Endodermal cell (in vitro differentiated cells): ENCODE measurements around the gene APOA5. TPM values are rescaled to one million over a fixed set of nuclear protein-coding genes. Genes with fewer than 3 reads are reported as not detected.

ENCODE experiments used
- DNase-seq: peaks from one replicate; pipeline ENCODE4 v3.0.0-alpha.2; 2017
- H3K27ac ChIP-seq: 2 replicates; pipeline ENCODE4 v1.5.1; 2013; ENCODE audit warnings: mild to moderate bottlenecking, low read depth, low read length, moderate library complexity
- H3K27me3 ChIP-seq: 2 replicates; pipeline ENCODE4 v1.6.1; 2013; ENCODE audit warnings: mild to moderate bottlenecking, low read length, moderate library complexity; ENCODE audit not compliant: insufficient read depth, control insufficient read depth, poor library complexity, severe bottlenecking
- H3K36me3 ChIP-seq: 2 replicates; pipeline ENCODE4 v1.7.0; 2013; ENCODE audit warnings: mild to moderate bottlenecking, low read length, moderate library complexity; ENCODE audit not compliant: control insufficient read depth, insufficient read depth
- H3K4me1 ChIP-seq: one replicate; pipeline ENCODE4 v1.7.0; 2013; ENCODE audit warnings: low read length; ENCODE audit not compliant: control insufficient read depth, insufficient read depth
- H3K4me3 ChIP-seq: 2 replicates; pipeline ENCODE4 v1.5.1; 2013; ENCODE audit warnings: mild to moderate bottlenecking, low read length, moderate library complexity
- H3K9ac ChIP-seq: 2 replicates; pipeline ENCODE4 v1.6.1; 2013; ENCODE audit warnings: mild to moderate bottlenecking, low read length, moderate library complexity; ENCODE audit not compliant: poor library complexity, severe bottlenecking; ENCODE audit errors: extremely low read depth
- H3K9me3 ChIP-seq: 2 replicates; pipeline ENCODE4 v1.6.1; 2013; ENCODE audit warnings: mild to moderate bottlenecking, low read length, moderate library complexity; ENCODE audit not compliant: control insufficient read depth
- H3K27ac Mint-ChIP-seq: 2 replicates; pipeline ENCODE4 v1.8.0; 2020; ENCODE audit warnings: mixed read lengths
- H3K27me3 Mint-ChIP-seq: 2 replicates; pipeline ENCODE4 v1.8.0; 2021; ENCODE audit warnings: mild to moderate bottlenecking, mixed read lengths; ENCODE audit not compliant: insufficient read depth
- H3K36me3 Mint-ChIP-seq: 2 replicates; pipeline ENCODE4 v1.8.0; 2020; ENCODE audit warnings: low read depth, mixed read lengths
- H3K4me1 Mint-ChIP-seq: 2 replicates; pipeline ENCODE4 v1.8.0; 2020; ENCODE audit warnings: mixed read lengths
- H3K4me3 Mint-ChIP-seq: 2 replicates; pipeline ENCODE4 v1.8.0; 2020; ENCODE audit warnings: mild to moderate bottlenecking, moderate library complexity, mixed read lengths
- H3K9me3 Mint-ChIP-seq: 2 replicates; pipeline ENCODE4 v1.8.0; 2020; ENCODE audit warnings: mild to moderate bottlenecking, mixed read lengths
- WGBS, 2 experiments: methylation state at CpG; one replicate each; pipeline versions ENCODE4 v1.1.5 to v1.1.7; 2013; ENCODE audit warnings: missing lambda C conversion rate in 2 of 2, mixed read lengths in 1 of 2; ENCODE audit not compliant: insufficient coverage in 1 of 2, insufficient read length in 1 of 2; 5-methylcytosine and 5-hydroxymethylcytosine counted together
- total RNA-seq, 2 donors: library from RNA; stranded (reverse); fragmentation: NEBNext Ultra II Directional in 1 of 2; extraction: Animal tissue kit (Norgen Biotek cat#: 25700) in 1 of 2; gene quantifications; 2 replicates in 1 of 2; 3 replicates in 1 of 2; pipeline ENCODE4 v1.2.1, GENCODE V29; 2021
- TF ChIP-seq, protein P1 (sequence below): fragments of 200-600 bp; sonication (generic); conservative IDR thresholded peaks from 2 replicates; pipeline ENCODE4 v1.5.0; 2021; ENCODE audit warnings: antibody characterized with exemption, mild to moderate bottlenecking

Gene APOA5
- total RNA-seq, 2 donors from 2014 or later, result not detected

DNA sequence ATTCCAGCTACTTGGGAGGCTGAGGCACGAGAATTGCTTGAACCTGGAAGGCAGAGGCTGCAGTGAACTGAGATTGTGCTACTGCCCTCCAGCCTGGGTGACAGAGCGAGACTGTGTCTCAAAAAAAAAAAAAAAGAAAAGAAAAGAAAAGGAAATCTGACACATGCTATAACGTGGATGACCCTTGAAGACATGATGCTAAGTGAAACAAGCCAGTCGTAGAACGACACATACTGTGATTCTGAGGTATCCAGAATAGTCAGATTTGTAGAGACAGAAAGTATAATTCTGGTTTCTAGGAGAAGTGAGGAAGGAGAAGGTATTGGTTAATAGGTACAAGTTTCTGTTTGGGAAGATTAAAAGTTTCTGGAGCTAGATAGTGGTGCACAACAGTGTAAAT lies 6.7 kb upstream of the APOA5 start:
- H3K4me3 Mint-ChIP-seq, result no peak overlapping the region

DNA sequence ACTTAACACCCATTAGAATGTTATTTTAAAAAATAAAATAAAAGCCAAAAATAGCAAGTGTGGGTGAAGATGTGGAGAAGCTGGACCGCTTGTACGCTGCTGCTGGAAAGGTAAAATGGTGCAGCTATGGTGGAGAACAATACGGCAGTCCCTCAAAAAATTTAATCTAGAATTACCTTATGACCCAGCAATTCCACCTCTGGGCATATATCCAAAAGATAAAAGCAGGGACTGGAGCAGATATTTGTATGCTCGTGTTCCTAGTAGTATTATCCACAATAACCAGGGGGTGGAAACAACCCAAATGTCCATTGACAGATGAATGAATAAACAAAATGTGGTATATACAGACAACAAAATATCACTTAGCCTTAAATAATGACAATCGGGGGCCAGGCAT lies 6.1 kb upstream of the APOA5 start:
- 90 to 95% methylated on average over 2 to 5 of the region's 5 CpGs for WGBS, 2 experiments
- Mint-ChIP-seq H3K4me1 (peaks cover 2% of the 10 kb centered on the region), H3K4me3 (no peak overlapping the region), H3K27ac (no peak overlapping the region), H3K27me3 (peaks cover 3% of the 10 kb centered on the region), H3K9me3 (no peaks in the 10 kb centered on the region), H3K36me3 (no peaks in the 10 kb centered on the region)
- DNase-seq, result no peak
- H3K9me3 ChIP-seq, result no peaks in the 10 kb centered on the region
- H3K36me3 ChIP-seq, result no peaks in the 10 kb centered on the region
- no peak overlapping the region for H3K4me3 ChIP-seq
- no peaks in the 10 kb centered on the region for H3K4me1 ChIP-seq
- H3K9ac ChIP-seq, result no peak overlapping the region
- TF ChIP-seq, protein P1, sequence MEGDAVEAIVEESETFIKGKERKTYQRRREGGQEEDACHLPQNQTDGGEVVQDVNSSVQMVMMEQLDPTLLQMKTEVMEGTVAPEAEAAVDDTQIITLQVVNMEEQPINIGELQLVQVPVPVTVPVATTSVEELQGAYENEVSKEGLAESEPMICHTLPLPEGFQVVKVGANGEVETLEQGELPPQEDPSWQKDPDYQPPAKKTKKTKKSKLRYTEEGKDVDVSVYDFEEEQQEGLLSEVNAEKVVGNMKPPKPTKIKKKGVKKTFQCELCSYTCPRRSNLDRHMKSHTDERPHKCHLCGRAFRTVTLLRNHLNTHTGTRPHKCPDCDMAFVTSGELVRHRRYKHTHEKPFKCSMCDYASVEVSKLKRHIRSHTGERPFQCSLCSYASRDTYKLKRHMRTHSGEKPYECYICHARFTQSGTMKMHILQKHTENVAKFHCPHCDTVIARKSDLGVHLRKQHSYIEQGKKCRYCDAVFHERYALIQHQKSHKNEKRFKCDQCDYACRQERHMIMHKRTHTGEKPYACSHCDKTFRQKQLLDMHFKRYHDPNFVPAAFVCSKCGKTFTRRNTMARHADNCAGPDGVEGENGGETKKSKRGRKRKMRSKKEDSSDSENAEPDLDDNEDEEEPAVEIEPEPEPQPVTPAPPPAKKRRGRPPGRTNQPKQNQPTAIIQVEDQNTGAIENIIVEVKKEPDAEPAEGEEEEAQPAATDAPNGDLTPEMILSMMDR, result no peak
- H3K27me3 ChIP-seq, result no peaks in the 10 kb centered on the region
- no peak overlapping the region for H3K27ac ChIP-seq

More for the DNA sequence above, 6.7 kb upstream of the APOA5 start:
- Histone ChIP-seq H3K4me1 (no peaks in the 10 kb centered on the region), H3K9ac (no peak overlapping the region), H3K27ac (no peak overlapping the region), H3K36me3 (no peaks in the 10 kb centered on the region), H3K9me3 (no peaks in the 10 kb centered on the region), H3K4me3 (no peak overlapping the region), H3K27me3 (no peaks in the 10 kb centered on the region)
- TF ChIP-seq, protein P1, result no peak
- Mint-ChIP-seq H3K9me3 (no peaks in the 10 kb centered on the region), H3K27ac (no peak overlapping the region), H3K27me3 (peaks cover 3% of the 10 kb centered on the region), H3K4me1 (no peaks in the 10 kb centered on the region), H3K36me3 (no peaks in the 10 kb centered on the region)
- no peak for DNase-seq
- WGBS, 2 experiments, result 93% methylated on average over 5 of the region's 5 CpGs

DNA sequence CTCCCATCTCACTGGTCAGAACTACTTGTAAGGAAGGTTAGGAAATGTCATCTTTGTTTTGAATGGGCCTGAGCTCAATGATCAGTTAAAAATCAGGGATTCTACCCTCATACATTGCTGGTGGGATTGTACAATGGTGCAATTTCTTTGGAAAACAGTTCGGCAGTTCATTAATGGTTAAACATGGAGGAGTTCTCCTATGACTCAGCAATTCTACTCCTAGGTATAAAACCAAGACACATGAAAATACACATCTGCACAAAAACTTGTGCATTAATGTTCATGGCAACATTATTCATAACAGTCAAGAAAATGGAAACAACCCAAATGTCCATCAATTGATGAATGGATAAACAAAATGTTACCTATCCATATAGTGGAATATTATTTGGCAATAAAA lies 4.9 kb upstream of the APOA5 start:
- WGBS, 2 experiments, result 100% methylated on average over 1 of the region's 1 CpG; no CpG with 5 or more reads in 1 of the 2 experiments
- H3K9me3 ChIP-seq, result no peaks in the 10 kb centered on the region

More for the DNA sequence above, 4.9 kb upstream of the APOA5 start:
- Histone ChIP-seq H3K27me3 (no peaks in the 10 kb centered on the region), H3K27ac (no peak overlapping the region), H3K9ac (no peak overlapping the region), H3K4me1 (no peaks in the 10 kb centered on the region), H3K36me3 (no peaks in the 10 kb centered on the region), H3K4me3 (no peak overlapping the region)
- no peak overlapping the region for H3K4me3 Mint-ChIP-seq
- no peak for DNase-seq
- no peaks in the 10 kb centered on the region for H3K36me3 Mint-ChIP-seq
- H3K9me3 Mint-ChIP-seq, result no peaks in the 10 kb centered on the region
- peaks cover 5% of the 10 kb centered on the region for H3K4me1 Mint-ChIP-seq
- H3K27me3 Mint-ChIP-seq, result peaks cover 2% of the 10 kb centered on the region
- TF ChIP-seq, protein P1, result no peak
- H3K27ac Mint-ChIP-seq, result no peak overlapping the region
